Thymus (tissue), 11 donors: ENCODE data around the gene VTI1A. TPM values are rescaled to one million over a fixed set of nuclear protein-coding genes. Genes with fewer than 3 reads are reported as not detected.

Experiments used
- DNase-seq, 9 donors: peaks; one replicate each; pipeline ENCODE4 v3.0.0-alpha.2; 2013; ENCODE audit warnings: low spot score in 9 of 9, low read depth in 6 of 9, missing footprints in 1 of 9
- H3K27ac ChIP-seq, 2 donors: one replicate each; pipeline ENCODE4 v1.5.1; 2013; ENCODE audit warnings: control low read depth in 1 of 2, low read depth in 1 of 2, low read length in 1 of 2, mild to moderate bottlenecking in 1 of 2, moderate library complexity in 1 of 2
- H3K27me3 ChIP-seq, 2 donors: one replicate each; pipeline ENCODE4 v1.5.1; 2013; ENCODE audit warnings: low read length in 1 of 2; ENCODE audit not compliant: control insufficient read depth in 2 of 2, insufficient read depth in 1 of 2
- H3K36me3 ChIP-seq, 2 donors: one replicate each; pipeline ENCODE4 v1.5.1; 2013; ENCODE audit warnings: low read length in 1 of 2, mild to moderate bottlenecking in 1 of 2, moderate library complexity in 1 of 2; ENCODE audit not compliant: control insufficient read depth in 2 of 2, insufficient read depth in 2 of 2
- H3K4me1 ChIP-seq, 2 donors: one replicate each; pipeline ENCODE4 v1.5.1; 2013; ENCODE audit warnings: low read length in 2 of 2; ENCODE audit not compliant: control insufficient read depth in 2 of 2, insufficient read depth in 2 of 2
- H3K4me3 ChIP-seq, 2 donors: one replicate each; pipeline ENCODE4 v1.5.1; 2013; ENCODE audit warnings: low read length in 2 of 2, control low read depth in 1 of 2, mild to moderate bottlenecking in 1 of 2
- H3K9me3 ChIP-seq, 2 donors: one replicate each; pipeline ENCODE4 v1.5.1; 2013; ENCODE audit warnings: low read length in 1 of 2, mild to moderate bottlenecking in 1 of 2; ENCODE audit not compliant: control insufficient read depth in 2 of 2, insufficient read depth in 1 of 2
- WGBS: extraction: QIAGEN DNeasy Blood & Tissue Kit; methylation state at CpG from one replicate; pipeline ENCODE4 v1.1.7; 2013; 5-methylcytosine and 5-hydroxymethylcytosine counted together
- polyA plus RNA-seq: library from polyadenylated mRNA; stranded (reverse); fragments of 200-250 nt; gene quantifications from one replicate; pipeline ENCODE4 v1.2.3, GENCODE V29; 2013
- total RNA-seq: library from RNA; stranded (reverse); fragments of 120-200 nt; gene quantifications from one replicate; pipeline ENCODE4 v1.2.4, GENCODE V29; 2013
- donor health status: healthy.

Gene VTI1A
- total and polyA plus RNA-seq, 2 donors, result 15.9 to 27.0 TPM

DNA sequence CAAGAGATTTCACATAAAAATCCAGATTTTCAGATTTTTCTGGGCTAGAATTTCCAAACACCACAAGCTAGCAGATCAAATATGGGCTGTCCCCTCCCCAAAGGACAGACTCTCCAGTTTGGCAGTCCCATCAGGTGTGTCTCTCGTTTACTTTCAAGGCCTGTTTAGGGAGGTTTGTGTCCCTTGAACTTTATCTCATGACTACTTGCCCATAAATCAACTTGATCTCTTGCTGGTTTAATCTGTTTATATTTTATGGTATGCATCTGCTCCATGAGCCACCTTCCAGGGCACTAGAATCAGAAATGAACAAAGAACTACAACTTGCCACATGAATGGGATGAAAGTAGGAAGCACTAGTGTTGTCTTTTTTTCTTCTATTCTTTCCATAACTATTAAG lies 5.5 kb upstream of the VTI1A start:
- Histone ChIP-seq H3K9me3 (no peaks in the 10 kb centered on the region), H3K4me3 (no peak overlapping the region), H3K27ac (no peak overlapping the region), H3K36me3 (peaks cover 34 to 43% of the 10 kb centered on the region in 2 donors), H3K4me1 (peaks cover 2 to 5% of the 10 kb centered on the region in 2 donors), H3K27me3 (no peaks in the 10 kb centered on the region)
- DNase-seq, result no peak
- WGBS, result 93% methylated on average over 1 of the region's 1 CpG

DNA sequence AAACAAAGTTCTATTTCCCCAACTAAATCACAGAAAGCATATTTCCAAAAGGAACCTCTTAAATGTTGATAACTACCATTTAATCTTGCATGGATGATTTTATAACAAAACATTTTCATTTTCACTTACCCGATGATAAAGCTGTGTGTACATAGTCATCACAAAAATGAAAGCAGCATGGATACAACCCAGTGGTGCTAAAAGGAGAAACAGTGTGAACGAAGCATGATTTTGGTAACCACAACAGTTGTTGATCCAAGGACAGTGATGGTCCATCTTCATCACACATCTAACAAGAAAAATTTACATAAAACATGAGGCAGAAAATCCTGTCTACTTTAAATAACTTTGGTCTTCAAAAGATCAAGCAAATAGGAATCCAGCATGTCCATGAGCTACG lies 5.0 kb upstream of the VTI1A start:
- Histone ChIP-seq H3K4me1 (peaks cover 2 to 5% of the 10 kb centered on the region in 2 donors), H3K36me3 (peaks cover 34 to 39% of the 10 kb centered on the region in 2 donors), H3K9me3 (no peaks in the 10 kb centered on the region), H3K4me3 (no peak overlapping the region), H3K27me3 (no peaks in the 10 kb centered on the region), H3K27ac (no peak overlapping the region)
- 94% methylated on average over 3 of the region's 3 CpGs for WGBS
- DNase-seq, result no peak

DNA sequence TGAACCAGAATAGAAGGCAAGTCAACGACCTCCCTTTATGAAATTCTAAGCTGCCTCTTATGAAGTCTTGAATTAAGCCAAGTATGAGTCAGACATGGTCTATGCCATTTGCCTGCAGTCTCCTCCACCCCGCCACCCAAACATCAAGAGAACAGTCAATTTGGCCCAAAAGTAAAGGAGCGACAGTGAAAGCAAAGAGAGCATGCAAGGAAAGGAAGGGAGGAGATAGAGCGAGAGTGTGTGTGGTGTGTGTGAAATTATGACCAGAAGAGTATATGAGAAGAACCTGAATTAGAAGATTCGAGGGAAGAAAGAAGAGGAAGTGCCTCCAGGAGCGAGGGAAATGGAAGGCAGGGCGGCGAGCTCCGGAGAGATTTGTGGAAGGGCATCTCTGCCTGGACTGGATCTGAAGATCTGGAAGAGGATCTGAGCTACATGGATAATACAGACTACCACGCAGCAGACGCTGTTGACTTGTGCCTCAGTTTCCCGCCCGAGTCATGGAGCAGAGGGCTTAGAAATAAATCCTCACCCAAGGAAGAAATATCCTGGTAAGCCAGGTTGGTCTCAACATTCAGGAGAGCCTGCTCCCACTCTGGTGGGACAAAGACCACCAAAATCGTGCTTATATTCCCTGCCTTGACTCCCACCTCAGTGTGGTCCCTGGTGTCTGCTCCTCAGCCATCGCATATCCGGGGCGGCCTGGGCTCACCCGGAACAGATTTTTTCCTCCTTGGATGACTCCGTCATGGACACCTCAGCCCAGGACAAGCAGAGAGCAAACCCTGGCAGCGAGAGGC lies 760 bp upstream of the VTI1A start:
- Histone ChIP-seq H3K27me3 (no peaks in the 10 kb centered on the region), H3K4me3 (peak overlapping the region; percentile 81 to 92), H3K27ac (peak overlapping the region; percentile 75 to 88), H3K36me3 (peaks cover 7 to 22% of the 10 kb centered on the region in 2 donors), H3K4me1 (peaks cover 2 to 5% of the 10 kb centered on the region in 2 donors), H3K9me3 (no peaks in the 10 kb centered on the region)
- WGBS, result 8% methylated on average over 20 of the region's 20 CpGs
- peak in 4 of 9 donors; percentile 4 to 27 (median 6) for DNase-seq

DNA sequence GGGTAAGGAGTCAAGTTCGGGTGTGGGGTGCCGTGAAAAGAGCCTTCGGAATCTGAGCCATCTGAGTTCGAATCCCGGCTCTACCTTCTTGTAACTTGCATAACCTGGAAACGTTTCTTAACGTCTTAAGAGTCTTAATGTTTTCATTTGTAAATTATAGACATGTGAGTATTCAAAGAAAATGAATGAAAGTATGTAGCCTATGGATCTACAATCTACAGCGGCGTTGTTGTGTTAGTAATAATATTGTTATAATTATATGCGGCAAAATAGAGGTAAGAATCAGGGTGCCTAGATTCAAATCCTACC lies 559 bp downstream of the VTI1A start:
- Histone ChIP-seq H3K4me1 (peaks cover 2 to 5% of the 10 kb centered on the region in 2 donors), H3K36me3 (peaks cover 3 to 14% of the 10 kb centered on the region in 2 donors), H3K27me3 (no peaks in the 10 kb centered on the region), H3K4me3 (peak overlapping the region; percentile 81 to 92), H3K27ac (peak overlapping the region in 1 of 2 donors; percentile 75), H3K9me3 (no peaks in the 10 kb centered on the region)
- WGBS, result 3% methylated on average over 10 of the region's 10 CpGs
- peak in 2 of 9 donors; percentile 20 to 45 for DNase-seq

DNA sequence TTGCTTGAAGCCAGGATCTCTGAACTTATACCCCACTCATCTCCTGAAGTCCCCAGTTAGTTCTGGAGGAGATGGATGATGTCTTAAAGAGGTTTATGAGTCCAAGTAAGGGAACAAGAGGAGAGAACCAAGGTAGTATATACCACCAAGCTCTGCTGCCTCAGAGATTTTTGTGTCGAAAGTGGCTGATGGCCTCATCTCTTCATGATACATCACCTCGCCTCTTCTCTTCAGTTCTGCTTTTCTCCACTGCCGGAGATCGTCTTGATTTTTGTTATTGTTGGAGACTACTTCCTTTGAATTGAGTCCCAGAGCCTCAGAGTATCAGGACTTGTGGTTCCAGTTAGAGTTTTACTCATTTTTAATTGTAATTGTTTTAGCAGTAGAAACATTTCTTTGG lies 1.9 kb downstream of the VTI1A start:
- no peaks in the 10 kb centered on the region for H3K9me3 ChIP-seq
- H3K4me1 ChIP-seq, result peaks cover 2 to 5% of the 10 kb centered on the region in 2 donors
- WGBS, result 92% methylated on average over 4 of the region's 4 CpGs
- no peak overlapping the region for H3K4me3 ChIP-seq
- no peaks in the 10 kb centered on the region for H3K27me3 ChIP-seq
- peaks cover 3 to 7% of the 10 kb centered on the region in 2 donors for H3K36me3 ChIP-seq
- no peak overlapping the region for H3K27ac ChIP-seq
- no peak for DNase-seq

DNA sequence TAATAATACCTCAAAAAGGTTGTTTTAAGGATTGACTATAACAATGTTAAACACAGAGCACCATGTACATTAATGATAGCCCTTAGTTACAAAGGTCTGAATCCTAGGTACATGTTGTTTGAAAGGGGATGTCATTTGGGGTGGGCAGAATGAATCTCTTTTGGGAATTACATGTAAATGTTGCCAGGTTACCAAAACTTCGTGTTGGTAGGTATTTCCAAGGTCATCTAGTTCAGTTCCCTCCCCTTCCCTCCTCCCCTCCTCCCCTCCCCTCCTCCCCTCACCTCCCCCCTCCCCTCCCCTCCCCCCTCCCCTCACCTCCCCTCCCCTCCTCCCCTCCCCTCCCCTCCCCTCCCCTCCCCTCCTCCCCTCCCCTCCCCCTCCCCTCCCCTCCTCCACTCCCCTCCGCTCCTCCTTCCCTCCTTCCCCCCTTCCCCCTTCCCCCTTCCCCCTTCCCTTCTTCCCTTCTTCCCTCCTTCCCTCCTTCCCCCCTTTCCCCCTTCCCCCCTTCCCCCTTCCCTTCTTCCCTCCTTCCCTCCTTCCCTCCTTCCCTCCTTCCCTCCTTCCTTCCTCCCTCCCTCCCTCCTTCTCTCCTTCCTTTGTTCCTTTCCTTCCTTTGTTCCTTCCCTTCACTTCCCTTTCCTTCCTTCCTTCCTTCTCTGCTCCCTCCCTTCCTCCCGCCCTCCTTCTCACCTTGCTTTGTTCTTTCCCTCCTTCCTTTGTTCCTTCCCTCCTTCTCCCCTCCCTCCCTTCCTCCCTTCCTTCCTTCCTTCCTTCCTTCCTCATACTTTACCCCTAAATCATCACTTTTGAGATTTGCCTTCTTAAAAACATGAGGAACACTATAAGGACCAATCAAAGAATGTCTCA lies 8.1 kb downstream of the VTI1A start:
- Histone ChIP-seq H3K36me3 (peaks cover 0 to 2% of the 10 kb centered on the region in 2 donors), H3K27me3 (no peaks in the 10 kb centered on the region), H3K4me3 (no peak overlapping the region), H3K4me1 (no peaks in the 10 kb centered on the region), H3K27ac (no peak overlapping the region), H3K9me3 (no peaks in the 10 kb centered on the region)
- 92% methylated on average over 2 of the region's 3 CpGs for WGBS
- no peak for DNase-seq

DNA sequence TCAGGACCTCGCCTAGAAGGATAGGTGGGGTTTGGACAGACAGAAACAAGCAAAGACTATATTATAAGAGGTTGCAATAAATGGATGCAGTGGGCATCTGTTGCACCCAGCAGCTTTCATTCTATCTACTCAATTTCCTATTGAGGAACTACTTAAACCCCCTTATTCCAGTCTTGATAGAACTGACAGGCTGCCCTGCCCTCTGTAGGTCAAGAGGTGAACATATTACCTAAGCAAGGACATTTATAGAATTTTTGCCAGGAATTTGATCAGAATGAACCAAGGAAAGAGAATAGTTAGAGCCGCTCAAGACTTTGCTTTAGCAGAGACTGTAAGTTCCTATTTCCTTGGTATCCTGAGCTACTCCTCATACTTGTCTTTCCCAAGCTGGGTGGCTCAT lies 9.5 kb downstream of the VTI1A start:
- over 99% methylated on average over 2 of the region's 2 CpGs for WGBS
- Histone ChIP-seq H3K4me3 (no peak overlapping the region), H3K36me3 (peaks cover 7 to 8% of the 10 kb centered on the region in 2 donors), H3K9me3 (no peaks in the 10 kb centered on the region), H3K27me3 (no peaks in the 10 kb centered on the region), H3K27ac (no peak overlapping the region), H3K4me1 (no peaks in the 10 kb centered on the region)
- no peak for DNase-seq

DNA sequence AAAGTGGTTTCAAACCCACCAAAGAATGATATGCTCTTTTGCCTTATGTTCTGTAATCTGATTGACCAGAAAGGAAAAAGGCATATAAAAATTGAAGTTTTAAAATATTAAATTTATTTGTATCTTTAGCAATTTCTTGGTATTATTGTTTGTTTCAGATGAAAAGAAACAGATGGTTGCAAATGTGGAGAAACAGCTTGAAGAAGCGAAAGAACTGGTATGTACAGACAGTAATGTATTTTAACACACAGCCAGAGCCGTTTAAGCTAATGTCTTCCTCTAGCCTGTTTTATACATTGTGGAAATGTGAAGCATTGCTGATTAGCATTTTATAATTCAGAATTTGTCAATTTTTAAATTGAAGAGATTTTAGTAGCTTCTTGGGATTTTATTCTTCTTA lies 13.4 kb downstream of the VTI1A start:
- DNase-seq, result no peak
- Histone ChIP-seq H3K4me1 (no peaks in the 10 kb centered on the region), H3K27ac (no peak overlapping the region), H3K27me3 (no peaks in the 10 kb centered on the region), H3K4me3 (no peak overlapping the region), H3K9me3 (no peaks in the 10 kb centered on the region), H3K36me3 (peaks cover 11 to 22% of the 10 kb centered on the region in 2 donors)
- 98% methylated on average over 2 of the region's 2 CpGs for WGBS
